A549 treated with CpdA at 1 μM for 4 hours (cell line): ENCODE results near the gene LYSMD2. TPM values are rescaled to one million over a fixed set of nuclear protein-coding genes. Genes with fewer than 3 reads are reported as not detected.

Source experiments
- total RNA-seq: library from RNA; stranded (reverse); fragments of 200-300 nt; extraction: Qiagen RNA extraction; gene quantifications from 5 replicates; pipeline ENCODE4 v1.2.3, GENCODE V29; 2022; ENCODE audit warnings: low read depth

The LYSMD2 gene
- 24.5 to 29.9 TPM (median 24.9 TPM) in 5 replicates for total RNA-seq

GRCh38 chr15:51737522-51738305 lies at the start of gene LYSMD2:
TSS of gene LYSMD2 (minus strand) at chr15:51737655. CDS start at chr15:51737622, 33 bp downstream.

GRCh38 chr15:51750792-51751696 lies 13.6 kb upstream of the LYSMD2 start, which contains the start of gene TMOD2:
TSS of gene TMOD2 (plus strand) at chr15:51751597. CDS start at chr15:51766442, 14,845 bp downstream.

GRCh38 chr15:51681303-51681963 lies 56.0 kb downstream of the LYSMD2 start, which contains the start of gene SCG3:
TSS of gene SCG3 (plus strand) at chr15:51681503. CDS start at chr15:51681756, 253 bp downstream.

Other genes with a start within 250 kb of the LYSMD2 start
- gene DMXL2, start 114.9 kb downstream of the LYSMD2 start, total RNA-seq = 18.7 to 20.7 TPM (median 19.9 TPM) in 5 replicates
- 0.05 TPM in 1 of 5 replicates, not detected in the others for gene SCG3, start 56.2 kb downstream of the LYSMD2 start, total RNA-seq
- gene TMOD2, start 13.9 kb upstream of the LYSMD2 start, total RNA-seq = 1.2 to 1.8 TPM (median 1.6 TPM) in 5 replicates
- gene TMOD3, start 92.0 kb upstream of the LYSMD2 start, total RNA-seq = 39.3 to 66.7 TPM (median 49.9 TPM) in 5 replicates
- 49.6 to 77.0 TPM (median 51.6 TPM) in 5 replicates for gene LEO1, start 234.1 kb upstream of the LYSMD2 start, total RNA-seq